DOHH2 (cell line): ENCODE results near the gene PAN3.

Experiments
- EZH2phosphoT487 ChIP-seq: fragments of 200-600 bp; sonication (generic); IDR thresholded peaks from 2 replicates; pipeline ENCODE4 v1.6.1; 2017; ENCODE audit warnings: borderline replicate concordance, mild to moderate bottlenecking, antibody characterized with exemption, low read length, moderate library complexity, mixed read lengths
- TF ChIP-seq, protein P1 (sequence below): fragments of 200-600 bp; sonication (generic); IDR thresholded peaks from one replicate; pipeline ENCODE4 v1.5.1; 2014; ENCODE audit warnings: antibody characterized with exemption, mild to moderate bottlenecking, low read depth, low read length; ENCODE audit not compliant: poor library complexity, severe bottlenecking

DNA sequence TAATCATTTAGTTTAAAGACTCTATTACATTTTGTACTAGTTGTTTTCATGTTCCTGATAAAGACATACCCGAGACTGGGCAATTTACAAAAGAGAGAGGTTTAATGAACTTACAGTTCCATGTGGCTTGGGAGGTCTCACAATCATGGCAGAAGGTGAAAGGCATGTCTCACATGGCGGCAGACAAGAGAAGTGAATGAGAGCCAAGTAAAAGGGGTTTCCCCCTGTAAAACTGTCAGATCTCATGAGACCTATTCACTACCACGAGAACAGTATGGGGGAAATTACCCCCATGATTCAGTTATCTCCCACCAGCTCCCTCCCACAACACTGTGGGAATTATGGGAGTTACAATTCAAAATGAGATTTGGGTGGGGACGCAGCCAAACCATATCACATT lies 129.2 kb downstream of the PAN3 start:
- TF ChIP-seq, protein P1, sequence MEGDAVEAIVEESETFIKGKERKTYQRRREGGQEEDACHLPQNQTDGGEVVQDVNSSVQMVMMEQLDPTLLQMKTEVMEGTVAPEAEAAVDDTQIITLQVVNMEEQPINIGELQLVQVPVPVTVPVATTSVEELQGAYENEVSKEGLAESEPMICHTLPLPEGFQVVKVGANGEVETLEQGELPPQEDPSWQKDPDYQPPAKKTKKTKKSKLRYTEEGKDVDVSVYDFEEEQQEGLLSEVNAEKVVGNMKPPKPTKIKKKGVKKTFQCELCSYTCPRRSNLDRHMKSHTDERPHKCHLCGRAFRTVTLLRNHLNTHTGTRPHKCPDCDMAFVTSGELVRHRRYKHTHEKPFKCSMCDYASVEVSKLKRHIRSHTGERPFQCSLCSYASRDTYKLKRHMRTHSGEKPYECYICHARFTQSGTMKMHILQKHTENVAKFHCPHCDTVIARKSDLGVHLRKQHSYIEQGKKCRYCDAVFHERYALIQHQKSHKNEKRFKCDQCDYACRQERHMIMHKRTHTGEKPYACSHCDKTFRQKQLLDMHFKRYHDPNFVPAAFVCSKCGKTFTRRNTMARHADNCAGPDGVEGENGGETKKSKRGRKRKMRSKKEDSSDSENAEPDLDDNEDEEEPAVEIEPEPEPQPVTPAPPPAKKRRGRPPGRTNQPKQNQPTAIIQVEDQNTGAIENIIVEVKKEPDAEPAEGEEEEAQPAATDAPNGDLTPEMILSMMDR, result no peak
- no peak for TF ChIP-seq EZH2phosphoT487
